Smooth muscle cell (in vitro differentiated cells): ENCODE results near the gene IER3. TPM values are rescaled to one million over a fixed set of nuclear protein-coding genes. Genes with fewer than 3 reads are reported as not detected.

Source experiments
- DNase-seq: peaks from one replicate; lab custom pipeline; 2025; ENCODE audit not compliant: unreplicated experiment; lab: John Stamatoyannopoulos, UW
- H2AFZ ChIP-seq: fragments of 200-600 bp; sonication (generic); 2 replicates; pipeline ENCODE4 v1.6.0; 2016; ENCODE audit warnings: antibody characterized with exemption, low read depth, mild to moderate bottlenecking
- H3F3A ChIP-seq: fragments of 200-600 bp; sonication (generic); 2 replicates; pipeline ENCODE4 v1.6.0; 2017; ENCODE audit warnings: antibody characterized with exemption, low read depth
- H3K27ac ChIP-seq: fragments of 200-600 bp; sonication (generic); 2 replicates; pipeline ENCODE4 v1.5.1; 2016; ENCODE audit warnings: low read depth, mild to moderate bottlenecking
- H3K27me3 ChIP-seq: fragments of 200-600 bp; sonication (generic); 2 replicates; pipeline ENCODE4 v1.6.1; 2016; ENCODE audit warnings: low read depth, mild to moderate bottlenecking
- H3K36me3 ChIP-seq: fragments of 200-600 bp; sonication (generic); 2 replicates; pipeline ENCODE4 v1.5.1; 2016; ENCODE audit warnings: low read depth
- H3K4me1 ChIP-seq: fragments of 200-600 bp; sonication (generic); 2 replicates; pipeline ENCODE4 v1.5.1; 2016; ENCODE audit warnings: low read depth
- H3K4me2 ChIP-seq: fragments of 200-600 bp; sonication (generic); 2 replicates; pipeline ENCODE4 v1.6.0; 2016; ENCODE audit warnings: mild to moderate bottlenecking
- H3K4me3 ChIP-seq: fragments of 200-600 bp; sonication (generic); 2 replicates; pipeline ENCODE4 v1.5.1; 2016; ENCODE audit warnings: mild to moderate bottlenecking
- H3K79me2 ChIP-seq: fragments of 200-600 bp; sonication (generic); 2 replicates; pipeline ENCODE4 v1.6.0; 2016; ENCODE audit warnings: low read depth, mild to moderate bottlenecking
- H3K9ac ChIP-seq: fragments of 200-600 bp; sonication (generic); 2 replicates; pipeline ENCODE4 v1.6.0; 2016; ENCODE audit warnings: low read depth
- H3K9me3 ChIP-seq: fragments of 200-600 bp; sonication (generic); replicated peaks from 2 replicates; pipeline ENCODE4 v1.5.1; 2016; ENCODE audit warnings: low read depth
- H4K20me1 ChIP-seq: fragments of 200-600 bp; sonication (generic); 2 replicates; pipeline ENCODE4 v1.6.0; 2016; ENCODE audit warnings: low read depth
- WGBS: methylation state at CpG from one replicate; pipeline ENCODE4 v1.1.7; 2016; ENCODE audit warnings: low lambda C conversion rate; 5-methylcytosine and 5-hydroxymethylcytosine counted together
- polyA plus RNA-seq: library from polyadenylated mRNA; unstranded; fragments of >200 nt; fragmentation: Nextera tagmentation; extraction: Ambion mirVana; gene quantifications from 2 replicates; pipeline ENCODE4 v1.2.1, GENCODE V29; 2016
- total RNA-seq: library from RNA; depleted of rRNA; stranded (reverse); fragments of >200 nt; gene quantifications from 2 replicates; pipeline ENCODE4 v1.2.3, GENCODE V29; 2014
- TF ChIP-seq, protein P1 (sequence below): fragments of 200-600 bp; sonication (generic); IDR thresholded peaks from 2 replicates; pipeline ENCODE4 v1.5.1; 2017; ENCODE audit warnings: borderline replicate concordance, mild to moderate bottlenecking, antibody characterized with exemption; ENCODE audit not compliant: insufficient read depth, poor library complexity, severe bottlenecking

IER3 gene
- total and polyA plus RNA-seq, 2 experiments from 2014 or later, result 736 to 811 TPM

DNA sequence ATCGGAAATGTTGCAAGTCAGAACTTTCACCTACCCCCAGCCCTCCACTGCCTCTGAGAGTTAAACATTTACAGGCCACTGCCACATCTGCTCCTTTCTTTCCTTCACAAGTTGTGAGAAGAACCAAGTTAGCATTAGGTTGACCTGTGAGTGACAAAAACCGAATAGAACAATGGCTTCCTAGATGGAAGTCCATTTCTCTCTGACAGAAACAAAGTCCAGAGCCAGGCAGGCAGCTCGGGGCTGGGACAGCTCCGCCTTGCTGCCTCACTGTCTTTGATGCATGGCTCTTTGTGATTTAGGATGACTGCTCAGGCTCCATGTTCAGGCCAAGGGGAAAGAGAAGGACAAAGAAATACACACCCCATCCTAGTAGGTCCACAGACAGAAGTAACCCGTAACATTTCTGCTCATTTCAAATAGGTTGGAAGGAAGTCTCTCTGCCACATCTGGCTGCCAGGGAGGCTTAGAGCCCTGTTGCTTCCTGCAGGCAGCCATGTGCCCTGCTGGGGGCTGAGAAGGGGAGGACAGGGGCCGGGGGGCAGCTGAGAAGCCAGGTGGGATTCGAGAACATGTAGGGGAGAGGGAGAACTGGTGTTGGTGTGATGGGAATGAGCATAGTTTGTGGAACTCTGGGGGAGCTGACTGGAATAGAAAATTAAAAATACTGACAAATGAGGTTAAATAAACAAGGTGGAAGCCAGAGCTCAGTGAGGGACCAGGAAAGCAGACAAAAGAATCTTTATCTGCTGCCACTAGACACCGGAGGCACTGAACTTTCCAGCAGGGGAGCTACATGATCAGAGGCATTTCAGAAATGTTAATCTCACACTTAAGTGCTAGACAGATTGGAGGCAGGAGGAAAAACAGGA is 19.5 kb upstream of the IER3 start:
- Histone ChIP-seq H3K4me2 (peak overlapping the region; percentile 68), H2AFZ (no peak overlapping the region), H3K36me3 (no peaks in the 10 kb centered on the region), H3K9ac (peak overlapping the region; percentile 74), H3K27me3 (no peaks in the 10 kb centered on the region), H3K4me1 (peaks cover 42% of the 10 kb centered on the region), H4K20me1 (no peaks in the 10 kb centered on the region), H3K79me2 (no peaks in the 10 kb centered on the region), H3F3A (peaks cover 25% of the 10 kb centered on the region), H3K4me3 (no peak overlapping the region), H3K9me3 (no peaks in the 10 kb centered on the region), H3K27ac (peak overlapping the region; percentile 100)
- 35% methylated on average over 7 of the region's 8 CpGs for WGBS
- no peak for DNase-seq
- TF ChIP-seq, protein P1, sequence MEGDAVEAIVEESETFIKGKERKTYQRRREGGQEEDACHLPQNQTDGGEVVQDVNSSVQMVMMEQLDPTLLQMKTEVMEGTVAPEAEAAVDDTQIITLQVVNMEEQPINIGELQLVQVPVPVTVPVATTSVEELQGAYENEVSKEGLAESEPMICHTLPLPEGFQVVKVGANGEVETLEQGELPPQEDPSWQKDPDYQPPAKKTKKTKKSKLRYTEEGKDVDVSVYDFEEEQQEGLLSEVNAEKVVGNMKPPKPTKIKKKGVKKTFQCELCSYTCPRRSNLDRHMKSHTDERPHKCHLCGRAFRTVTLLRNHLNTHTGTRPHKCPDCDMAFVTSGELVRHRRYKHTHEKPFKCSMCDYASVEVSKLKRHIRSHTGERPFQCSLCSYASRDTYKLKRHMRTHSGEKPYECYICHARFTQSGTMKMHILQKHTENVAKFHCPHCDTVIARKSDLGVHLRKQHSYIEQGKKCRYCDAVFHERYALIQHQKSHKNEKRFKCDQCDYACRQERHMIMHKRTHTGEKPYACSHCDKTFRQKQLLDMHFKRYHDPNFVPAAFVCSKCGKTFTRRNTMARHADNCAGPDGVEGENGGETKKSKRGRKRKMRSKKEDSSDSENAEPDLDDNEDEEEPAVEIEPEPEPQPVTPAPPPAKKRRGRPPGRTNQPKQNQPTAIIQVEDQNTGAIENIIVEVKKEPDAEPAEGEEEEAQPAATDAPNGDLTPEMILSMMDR, result no peak

DNA sequence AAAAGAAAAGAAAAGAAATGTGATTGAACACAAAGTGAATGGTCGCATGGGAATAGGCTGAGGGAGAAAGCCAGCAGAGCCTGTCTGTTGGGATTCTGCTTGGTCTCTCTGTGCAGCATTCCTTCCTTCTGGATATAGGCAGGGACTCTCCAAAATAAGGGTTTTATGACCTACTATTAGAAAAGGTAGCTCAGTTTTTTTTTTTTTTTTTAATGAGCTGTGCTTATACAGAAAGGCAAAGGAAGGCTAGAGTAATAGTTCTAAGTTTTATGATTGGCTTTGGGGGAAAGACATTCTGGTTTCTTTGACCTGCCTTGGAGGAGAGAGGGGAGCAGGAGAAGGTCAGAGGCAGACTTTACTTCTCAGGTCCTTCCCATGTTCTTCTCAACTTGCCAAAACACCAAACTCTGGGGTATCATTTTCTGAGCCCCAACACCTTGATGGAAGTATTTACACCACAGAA is 18.8 kb upstream of the IER3 start:
- no peak for DNase-seq
- Histone ChIP-seq H3K4me2 (peak overlapping the region; percentile 68), H4K20me1 (no peaks in the 10 kb centered on the region), H3K27ac (peak overlapping the region; percentile 100), H3K36me3 (no peaks in the 10 kb centered on the region), H3F3A (peaks cover 21% of the 10 kb centered on the region), H3K27me3 (no peaks in the 10 kb centered on the region), H3K9me3 (no peaks in the 10 kb centered on the region), H3K79me2 (no peaks in the 10 kb centered on the region), H2AFZ (no peak overlapping the region), H3K4me1 (peaks cover 37% of the 10 kb centered on the region), H3K4me3 (no peak overlapping the region), H3K9ac (peak overlapping the region; percentile 74)
- WGBS, result 70% methylated on average over 1 of the region's 1 CpG
- TF ChIP-seq, protein P1, result no peak

DNA sequence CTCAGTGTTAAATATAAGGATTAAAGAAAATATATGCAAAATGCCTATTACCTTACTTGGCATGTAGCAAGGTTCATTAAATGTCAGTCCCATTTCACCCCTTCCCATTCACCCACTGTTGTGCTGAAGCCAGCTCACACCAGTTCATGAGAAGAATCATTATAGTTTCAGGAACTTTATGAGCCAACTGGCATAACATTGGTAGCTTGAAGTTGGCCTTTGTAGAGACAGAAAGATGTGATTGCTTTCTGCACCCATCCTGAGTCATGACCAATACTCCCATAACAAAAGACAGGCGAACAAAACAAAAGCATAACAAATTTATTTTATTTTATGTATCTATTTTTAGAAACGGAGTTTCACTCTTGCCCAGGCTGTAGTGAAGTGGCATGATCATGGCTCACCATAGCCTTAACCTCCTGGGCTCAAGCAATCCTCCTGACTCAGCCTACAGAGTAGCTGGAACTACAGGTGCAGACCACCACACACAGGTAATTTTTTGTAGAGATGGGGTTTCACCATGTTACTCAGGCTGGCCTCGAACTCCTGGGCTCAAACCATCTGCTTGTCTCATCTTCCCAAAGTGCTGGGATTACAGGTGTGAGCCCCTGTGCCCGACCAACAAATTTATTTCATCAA is 17.6 kb upstream of the IER3 start:
- H3K27me3 ChIP-seq, result no peaks in the 10 kb centered on the region
- no peaks in the 10 kb centered on the region for H3K36me3 ChIP-seq
- peaks cover 36% of the 10 kb centered on the region for H3K4me1 ChIP-seq
- H3K4me2 ChIP-seq, result no peak overlapping the region
- H3K79me2 ChIP-seq, result no peaks in the 10 kb centered on the region
- no peak overlapping the region for H3K4me3 ChIP-seq
- no peak for DNase-seq
- peak overlapping the region; percentile 99 for H3K27ac ChIP-seq
- 94% methylated on average over 4 of the region's 4 CpGs for WGBS
- no peaks in the 10 kb centered on the region for H4K20me1 ChIP-seq
- no peaks in the 10 kb centered on the region for H3K9me3 ChIP-seq
- TF ChIP-seq, protein P1, result no peak
- H3K9ac ChIP-seq, result no peak overlapping the region
- peaks cover 16% of the 10 kb centered on the region for H3F3A ChIP-seq
- H2AFZ ChIP-seq, result no peak overlapping the region
